ENCODE measurements around the gene WNT2B. TPM values are rescaled to one million over a fixed set of nuclear protein-coding genes. Genes with fewer than 3 reads are reported as not detected.

WNT2B gene
- total RNA-seq, 1 experiment from 2014 or later, result 0.68 TPM

DNA sequence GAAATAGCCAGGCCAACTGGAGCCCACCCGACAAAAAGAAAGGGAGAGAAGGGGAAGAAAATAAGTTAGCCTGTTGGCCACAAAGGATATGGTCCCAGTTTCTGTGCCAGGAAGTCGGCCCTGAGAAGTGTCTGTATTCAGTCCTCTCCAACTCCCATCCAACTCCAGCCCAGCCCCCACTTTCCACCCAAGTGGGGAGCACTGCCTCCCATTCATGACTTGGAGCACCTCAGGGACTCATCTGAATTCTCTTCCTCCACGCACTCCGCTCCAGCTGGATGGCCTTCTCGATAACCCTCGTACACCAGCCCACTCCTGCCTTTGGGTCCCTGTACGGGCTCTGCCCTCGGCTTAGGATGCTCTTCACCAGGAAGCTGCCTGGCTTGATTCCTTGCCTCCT is 2.0 kb upstream of the WNT2B start:
- Histone ChIP-seq H3K4ac (ENCODE audit: low read depth, low read length) (no peak overlapping the region), H2AK5ac (ENCODE audit: insufficient read length, low read length) (no peak overlapping the region), H2BK5ac (ENCODE audit: insufficient read length, low read length) (no peak overlapping the region), H3K4me2 (ENCODE audit: insufficient read depth, insufficient read length, low read length) (no peak overlapping the region), H3K18ac (ENCODE audit: insufficient read length, low read depth, low read length) (no peak overlapping the region), H3K9ac (ENCODE audit: extremely low read depth, insufficient read length, low read length) (no peak overlapping the region), H3K27ac (ENCODE audit: insufficient read length, low read depth, low read length) (no peak overlapping the region), H3K56ac (ENCODE audit: insufficient read length, low read depth, low read length) (no peak overlapping the region), H3K14ac (ENCODE audit: insufficient read depth, low read length) (no peak overlapping the region), H2BK12ac (ENCODE audit: insufficient read length, low read depth, low read length) (no peak overlapping the region), H3K79me1 (ENCODE audit: insufficient read depth, low read depth, low read length, poor library complexity, severe bottlenecking) (no peaks in the 10 kb centered on the region), H3K9me3 (ENCODE audit: control insufficient read depth, low read depth, low read length) (no peaks in the 10 kb centered on the region), H3K23ac (ENCODE audit: insufficient read length, low read depth, low read length) (no peak overlapping the region), H2BK15ac (ENCODE audit: low read depth, low read length) (no peak overlapping the region), H4K8ac (replicated peaks; ENCODE audit: insufficient read length, low read depth, low read length) (no peak overlapping the region), H3K23me2 (ENCODE audit: insufficient read length, low read depth, low read length, poor library complexity, severe bottlenecking) (peaks cover 31% of the 10 kb centered on the region), H4K5ac (ENCODE audit: insufficient read length, low read depth, low read length) (no peak overlapping the region), H2BK20ac (ENCODE audit: low read depth, low read length, poor library complexity, severe bottlenecking) (no peak overlapping the region), H3T11ph (ENCODE audit: low read length) (no peak overlapping the region), H3K27me3 (ENCODE audit: insufficient read depth, low read length) (peaks cover 55% of the 10 kb centered on the region), H4K91ac (ENCODE audit: insufficient read length, low read depth, low read length) (no peak overlapping the region), H2BK120ac (ENCODE audit: low read depth, low read length, poor library complexity, severe bottlenecking) (no peak overlapping the region), H3K79me2 (ENCODE audit: insufficient read depth, low read length) (no peaks in the 10 kb centered on the region), H3K4me1 (ENCODE audit: insufficient read depth, low read length) (0 out of 2 replicates have a peak, but pooled peaks cover 3% of the 10 kb centered on the region), H2AFZ (ENCODE audit: low read length) (no peak overlapping the region), H4K20me1 (ENCODE audit: control insufficient read depth, insufficient read depth, insufficient read length) (no peaks in the 10 kb centered on the region)
- TF ChIP-seq, protein P1, sequence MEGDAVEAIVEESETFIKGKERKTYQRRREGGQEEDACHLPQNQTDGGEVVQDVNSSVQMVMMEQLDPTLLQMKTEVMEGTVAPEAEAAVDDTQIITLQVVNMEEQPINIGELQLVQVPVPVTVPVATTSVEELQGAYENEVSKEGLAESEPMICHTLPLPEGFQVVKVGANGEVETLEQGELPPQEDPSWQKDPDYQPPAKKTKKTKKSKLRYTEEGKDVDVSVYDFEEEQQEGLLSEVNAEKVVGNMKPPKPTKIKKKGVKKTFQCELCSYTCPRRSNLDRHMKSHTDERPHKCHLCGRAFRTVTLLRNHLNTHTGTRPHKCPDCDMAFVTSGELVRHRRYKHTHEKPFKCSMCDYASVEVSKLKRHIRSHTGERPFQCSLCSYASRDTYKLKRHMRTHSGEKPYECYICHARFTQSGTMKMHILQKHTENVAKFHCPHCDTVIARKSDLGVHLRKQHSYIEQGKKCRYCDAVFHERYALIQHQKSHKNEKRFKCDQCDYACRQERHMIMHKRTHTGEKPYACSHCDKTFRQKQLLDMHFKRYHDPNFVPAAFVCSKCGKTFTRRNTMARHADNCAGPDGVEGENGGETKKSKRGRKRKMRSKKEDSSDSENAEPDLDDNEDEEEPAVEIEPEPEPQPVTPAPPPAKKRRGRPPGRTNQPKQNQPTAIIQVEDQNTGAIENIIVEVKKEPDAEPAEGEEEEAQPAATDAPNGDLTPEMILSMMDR (conservative IDR thresholded peaks at IDR 0.05), result no peak
- peak overlapping the region in 1 of 2 experiments; percentile 15; a peak in 1 of 5 replicates for H3K4me3 Mint-ChIP-seq
- peaks cover 29 to 57% of the 10 kb centered on the region in 2 experiments for H3K4me1 Mint-ChIP-seq
- no peaks in the 10 kb centered on the region; a peak in 1 of 5 replicates for H3K9me3 Mint-ChIP-seq
- no peak for DNase-seq
- no peaks in the 10 kb centered on the region for H3K36me3 Mint-ChIP-seq (ENCODE audit: insufficient read depth in 1 of 3, low read depth in 3 of 3)
- H3K27me3 Mint-ChIP-seq (ENCODE audit: low read depth), result peaks cover 96% of the 10 kb centered on the region
- no CpG with 5 or more reads among the region's 8 CpGs for WGBS (ENCODE audit: extremely low coverage, insufficient read length, low lambda C conversion rate)
- H3K27ac Mint-ChIP-seq, result no peak overlapping the region
